NCI-H82 treated with DMSO at 0.1 percent for 48 hours (cell line): ENCODE measurements around the gene ZNF853.
"Not testable (repeated sequence)": the region's sequence is repeated elsewhere in the genome, so short reads cannot be mapped to it uniquely, and the experiment has no call there.

ENCODE experiments used
- DNase-seq: peaks from one replicate; lab custom pipeline; 2025; ENCODE audit not compliant: unreplicated experiment; lab: John Stamatoyannopoulos, UW

The ZNF853 gene

GRCh38 chr7:6614953-6615722, at the start of gene ZNF853:
Gene ZNF853, plus strand, starts transcription at chr7:6615610. Its CDS starts 565 bp downstream, at chr7:6616175.
- DNase-seq: no peak

GRCh38 chr7:6565655-6566054, 49.8 kb upstream of the ZNF853 start:
- no peak for DNase-seq

GRCh38 chr7:6567886-6568285, 47.5 kb upstream of the ZNF853 start:
- DNase-seq: no peak

GRCh38 chr7:6571160-6571779, 44.1 kb upstream of the ZNF853 start:
- DNase-seq: no peak

GRCh38 chr7:6575281-6576023, 40.0 kb upstream of the ZNF853 start:
- no peak for DNase-seq

GRCh38 chr7:6576024-6576866, 39.2 kb upstream of the ZNF853 start:
- DNase-seq: no peak

- DNase-seq: not testable (repeated sequence)
Measured at GRCh38 chr7:6576867-6577368, 38.5 kb upstream of the ZNF853 start.

GRCh38 chr7:6577369-6578113, 37.9 kb upstream of the ZNF853 start, which contains the start of gene ZDHHC4:
Gene ZDHHC4, plus strand, starts transcription at chr7:6577454. Its CDS starts 3,108 bp downstream, at chr7:6580562.
- DNase-seq: peak; percentile 47

- no peak for DNase-seq
Measured at GRCh38 chr7:6578114-6579084, 37.0 kb upstream of the ZNF853 start.

- DNase-seq: no peak
Measured at GRCh38 chr7:6579446-6579845, 36.0 kb upstream of the ZNF853 start.

GRCh38 chr7:6585746-6586432, 29.5 kb upstream of the ZNF853 start:
- DNase-seq: not testable (repeated sequence)

GRCh38 chr7:6588566-6588965, 26.8 kb upstream of the ZNF853 start:
- DNase-seq: no peak

GRCh38 chr7:6589151-6589828, 26.1 kb upstream of the ZNF853 start:
- DNase-seq: no peak

- DNase-seq: peak; percentile 9
Measured at GRCh38 chr7:6589829-6590644, 25.4 kb upstream of the ZNF853 start, which contains the start of gene INTS15. Gene INTS15, plus strand, starts transcription at chr7:6590021. Its CDS starts 263 bp downstream, at chr7:6590284.

GRCh38 chr7:6590645-6591110, 24.7 kb upstream of the ZNF853 start:
- DNase-seq: no peak

- DNase-seq: no peak
Measured at GRCh38 chr7:6600093-6600492, 15.3 kb upstream of the ZNF853 start.

GRCh38 chr7:6604458-6604857, 11.0 kb upstream of the ZNF853 start:
- no peak for DNase-seq
